Measurements from ENCODE around the gene ELOVL1. TPM values are rescaled to one million over a fixed set of nuclear protein-coding genes. Genes with fewer than 3 reads are reported as not detected.
"Not testable (repeated sequence)": the region's sequence is repeated elsewhere in the genome, so short reads cannot be mapped to it uniquely, and the experiment has no call there.

Gene ELOVL1
- total RNA-seq, 2 donors from 2014 or later, result 58.2 to 64.6 TPM

DNA sequence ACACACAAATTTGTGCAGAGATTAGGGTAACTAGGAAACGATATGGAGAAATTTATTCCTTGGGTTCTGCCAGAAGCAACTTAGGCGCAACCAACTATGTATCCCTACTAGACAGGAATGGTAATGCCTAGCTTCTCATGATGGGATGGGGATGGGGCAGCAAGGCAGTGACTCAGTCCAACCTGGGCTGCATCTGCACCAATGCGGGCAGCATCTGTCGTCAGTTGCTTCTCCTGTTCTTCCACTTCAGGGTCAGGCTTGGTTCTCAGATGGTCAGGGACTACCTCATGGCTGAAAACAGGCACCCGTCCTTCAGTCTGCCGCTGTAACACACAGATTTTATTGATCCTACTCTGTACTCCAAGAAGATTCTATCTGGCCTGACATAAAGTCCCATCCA, 18.9 kb upstream of the ELOVL1 start:
- no peak for DNase-seq (ENCODE audit: low spot score)
- intact Hi-C loops (cut with DNase I), result no loop called here

GRCh38 chr1:43383449-43383848, 15.6 kb upstream of the ELOVL1 start:
- intact Hi-C loops (cut with DNase I), result no loop called here
- DNase-seq (ENCODE audit: low spot score), result no peak

DNA sequence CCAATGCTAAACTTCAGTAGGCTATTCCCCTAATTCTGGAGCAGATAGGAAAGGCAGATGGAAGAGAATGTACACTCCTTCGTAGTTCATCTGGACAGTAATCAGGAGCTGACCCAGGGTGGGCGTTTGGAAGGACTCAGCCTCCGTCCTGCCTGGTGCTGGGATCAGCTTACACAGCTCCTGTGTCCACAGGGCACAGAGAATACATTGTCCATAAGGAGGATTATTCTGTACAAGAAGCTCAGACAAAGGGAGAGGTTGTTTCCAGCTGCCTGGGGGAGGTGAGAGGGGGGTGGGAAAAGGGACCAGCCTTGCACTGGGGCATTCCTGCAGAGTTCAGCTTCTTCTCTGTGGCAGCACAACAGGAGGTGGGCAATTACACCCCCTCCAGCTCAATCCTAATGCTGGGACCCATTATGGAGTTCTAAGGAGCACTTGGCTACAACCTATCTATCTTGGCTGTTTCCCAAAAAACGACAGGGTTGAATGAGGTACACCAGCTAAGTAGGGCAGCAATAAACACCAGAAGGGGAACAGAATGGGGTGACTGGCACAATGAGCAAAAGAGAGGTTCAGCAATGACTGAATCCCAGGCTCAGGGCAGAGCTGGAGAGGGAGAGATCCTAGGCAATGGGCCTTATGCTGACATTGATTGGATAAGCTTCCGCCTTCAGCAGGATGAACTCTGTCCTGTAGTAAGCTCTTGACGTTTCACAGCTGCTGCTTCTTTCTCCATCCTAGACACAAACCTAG, 14.4 kb upstream of the ELOVL1 start:
- DNase-seq (ENCODE audit: low spot score), result no peak
- intact Hi-C loops (cut with DNase I), result no loop called here

DNA sequence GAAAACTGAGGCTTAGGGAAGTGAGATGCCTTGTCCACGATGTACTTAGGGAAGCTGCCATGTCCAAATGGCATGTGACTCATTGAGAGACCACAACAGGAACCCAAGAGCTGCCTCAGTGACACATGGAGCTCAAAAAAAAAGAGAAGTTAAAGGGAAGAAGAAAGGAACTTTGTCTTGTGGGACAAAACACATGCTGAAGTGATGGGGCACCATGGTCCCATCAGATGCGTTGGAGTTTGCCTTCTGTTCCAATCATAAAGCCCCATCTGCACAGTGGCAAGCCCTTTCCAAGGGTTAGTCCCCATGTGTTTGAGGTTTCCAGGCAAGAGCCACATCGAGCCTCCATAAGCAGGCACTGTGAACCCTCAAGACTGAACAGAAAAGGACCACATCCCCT, 13.8 kb upstream of the ELOVL1 start:
- DNase-seq (ENCODE audit: low spot score), result no peak
- intact Hi-C loops (cut with DNase I), result no loop called here

DNA sequence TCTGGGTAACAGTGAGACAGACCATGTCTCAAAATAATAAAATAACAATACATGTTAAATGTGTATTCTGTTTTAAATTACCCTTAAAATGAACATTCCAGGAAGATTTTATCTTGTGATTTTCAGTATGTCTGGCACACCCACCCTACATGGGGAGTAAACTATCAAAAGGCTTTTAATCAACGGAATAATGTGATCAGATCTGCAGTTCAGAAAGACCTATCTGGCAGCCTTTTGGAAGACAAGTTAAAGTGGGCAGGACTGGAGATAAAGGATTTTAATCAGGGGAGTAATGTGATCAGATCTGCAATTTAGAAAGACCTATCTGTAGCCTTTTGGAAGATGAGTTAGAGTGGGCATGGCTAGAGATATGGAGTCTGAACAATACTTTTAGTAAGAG, 11.7 kb upstream of the ELOVL1 start:
- no peak for DNase-seq (ENCODE audit: low spot score)

DNA sequence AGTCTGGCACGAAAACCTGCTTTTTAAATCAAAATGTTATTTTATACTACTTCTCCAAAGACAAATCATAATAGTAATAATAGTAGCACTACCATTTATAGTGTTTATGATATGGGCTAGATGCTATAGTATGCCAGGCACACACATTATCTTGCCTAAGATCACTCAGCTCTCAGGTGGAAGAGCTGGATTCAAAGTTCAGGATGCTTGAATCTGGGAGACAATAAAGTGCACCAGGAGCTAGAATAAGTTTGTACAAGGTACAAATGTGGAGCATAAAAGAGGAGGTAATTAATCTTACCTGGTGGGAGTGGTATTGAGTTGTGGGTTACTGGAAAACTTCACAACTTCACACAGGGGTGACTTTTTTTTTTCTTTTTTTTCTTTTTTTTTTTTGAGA, 10.0 kb upstream of the ELOVL1 start:
- no peak for DNase-seq (ENCODE audit: low spot score)

More for the DNA sequence above, 11.7 kb upstream of the ELOVL1 start:
- intact Hi-C loops (cut with DNase I), result no loop called here

DNA sequence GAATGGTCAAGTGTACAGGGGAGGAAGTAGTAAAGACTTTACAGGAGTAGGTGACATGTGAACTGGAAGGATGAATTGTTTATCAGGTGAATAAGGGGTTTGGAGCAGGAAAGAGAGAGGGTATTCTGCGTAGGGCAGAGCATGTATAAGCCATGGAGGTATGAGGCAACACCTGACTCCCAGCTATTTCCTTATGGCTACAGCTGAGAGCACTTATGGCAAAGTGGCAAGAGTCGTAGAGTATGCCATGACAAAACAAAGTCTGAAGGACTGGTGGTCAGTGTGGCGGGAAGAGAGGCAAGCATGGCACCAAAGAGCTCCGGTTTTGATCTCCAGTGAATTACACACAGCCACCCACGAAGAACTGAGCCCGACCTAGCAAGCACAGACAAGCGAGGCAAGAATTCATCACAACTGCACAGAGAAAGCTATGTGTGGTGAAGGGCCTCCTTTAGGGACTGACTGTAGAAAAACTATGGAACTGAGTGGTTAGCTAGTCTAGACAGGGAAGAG, 9.0 kb upstream of the ELOVL1 start:
- no peak for DNase-seq (ENCODE audit: low spot score)
- intact Hi-C loops (cut with DNase I), result no loop called here

More for the DNA sequence above, 10.0 kb upstream of the ELOVL1 start:
- intact Hi-C loops (cut with DNase I), result no loop called here

GRCh38 chr1:43373066-43373940, 5.5 kb upstream of the ELOVL1 start:
- no peak for DNase-seq (ENCODE audit: low spot score)
- intact Hi-C loops (cut with DNase I), result no loop called here

GRCh38 chr1:43372172-43372571, 4.4 kb upstream of the ELOVL1 start:
- intact Hi-C loops (cut with DNase I), result no loop called here
- no peak for DNase-seq (ENCODE audit: low spot score)

DNA sequence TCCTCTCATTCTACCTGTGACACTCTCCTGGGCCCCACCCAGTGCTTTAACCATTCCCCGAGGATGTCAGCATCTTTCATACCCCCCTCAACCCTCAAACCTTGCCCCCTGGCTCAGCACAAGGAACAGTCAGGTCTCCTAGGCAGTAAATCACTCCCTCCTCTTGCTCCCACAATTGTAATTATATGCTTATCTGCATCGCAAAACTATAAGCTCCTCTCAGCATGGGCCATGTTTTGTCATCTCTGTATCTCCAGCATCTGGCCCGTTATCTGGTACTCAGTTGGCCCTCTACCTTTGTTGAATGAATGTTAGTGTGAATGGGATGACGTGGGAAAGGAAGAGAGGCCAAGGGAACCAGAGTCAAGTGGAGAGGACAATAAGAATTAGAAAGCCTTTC, 2.8 kb upstream of the ELOVL1 start:
- intact Hi-C loops (cut with DNase I), result no loop called here

GRCh38 chr1:43369779-43370178, 2.0 kb upstream of the ELOVL1 start:
- intact Hi-C loops (cut with DNase I); DNase-seq (ENCODE audit: low spot score): not testable (repeated sequence)

More for the DNA sequence above, 2.8 kb upstream of the ELOVL1 start:
- DNase-seq (ENCODE audit: low spot score), result no peak

GRCh38 chr1:43368646-43369020, 822 bp upstream of the ELOVL1 start:
- no peak for DNase-seq (ENCODE audit: low spot score)
- intact Hi-C loops (cut with DNase I), result no loop called here

DNA sequence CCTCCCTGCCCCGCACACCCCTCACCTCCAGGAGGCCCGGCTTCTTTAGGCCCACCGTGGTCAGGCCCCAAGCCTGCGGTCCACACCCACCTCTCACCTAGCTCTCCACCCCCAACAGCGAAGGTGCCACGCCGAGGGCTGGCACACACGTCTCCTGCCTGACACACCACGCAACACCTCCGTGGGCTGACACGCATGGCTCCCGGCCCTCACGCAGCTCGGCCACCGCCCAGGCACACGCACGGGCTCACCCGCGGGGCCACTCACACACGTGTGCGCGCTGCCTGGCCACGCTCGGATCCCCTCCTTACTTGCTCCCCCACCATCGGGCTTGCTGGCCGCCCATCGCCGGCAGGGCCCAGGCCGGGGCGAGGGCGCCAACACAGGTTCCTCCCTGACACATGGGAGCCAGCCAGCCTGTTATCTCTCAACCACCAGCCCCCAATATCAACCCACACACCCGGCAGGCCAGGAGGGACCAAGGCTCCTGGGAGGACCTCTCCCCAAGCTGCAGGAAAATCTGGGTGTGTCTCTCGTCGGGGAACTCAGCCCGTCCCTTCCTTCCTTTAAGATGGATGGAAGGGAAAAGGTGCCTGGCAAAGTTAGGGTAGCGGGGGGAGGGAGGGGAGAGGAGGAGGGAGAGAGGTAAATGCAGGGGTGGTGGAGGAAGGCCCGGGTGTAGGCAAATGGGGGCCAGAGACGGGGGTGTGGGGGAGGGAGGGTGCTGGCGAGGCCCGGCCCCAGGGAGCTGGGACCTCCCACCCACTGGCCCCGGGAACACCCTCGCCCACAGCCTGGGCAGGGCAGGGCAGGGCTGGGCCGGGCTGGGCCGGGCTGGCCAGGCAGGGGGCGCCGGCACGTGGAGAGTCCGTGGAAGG, 546 bp downstream of the ELOVL1 start:
- no peak for DNase-seq (ENCODE audit: low spot score)
- intact Hi-C loops (cut with DNase I), result no loop called here

DNA sequence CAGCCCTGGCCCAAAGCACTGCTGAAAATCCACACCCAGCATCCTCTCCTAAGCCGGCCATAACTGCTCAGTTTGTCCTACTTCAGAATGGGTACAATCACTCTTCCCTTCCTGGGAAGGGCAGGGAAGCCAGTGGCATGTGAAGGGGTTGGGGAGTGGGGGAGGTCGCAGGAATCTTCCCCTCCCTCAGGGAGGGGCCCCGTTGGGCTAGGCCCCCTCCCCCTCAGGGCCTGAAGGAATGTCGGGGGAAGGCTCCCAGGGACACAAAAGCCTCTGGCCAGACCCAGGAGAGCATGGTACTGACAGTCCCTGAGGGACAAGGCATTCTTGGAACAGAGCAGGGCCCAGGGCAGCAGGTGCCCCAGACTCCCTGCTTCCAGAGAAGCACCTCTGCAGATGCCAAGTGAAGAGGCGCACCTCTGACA, 1.2 kb downstream of the ELOVL1 start:
- no peak for DNase-seq (ENCODE audit: low spot score)
- intact Hi-C loops (cut with DNase I), result no loop called here

GRCh38 chr1:43366179-43366578, 1.6 kb downstream of the ELOVL1 start:
- DNase-seq (ENCODE audit: low spot score), result no peak
- intact Hi-C loops (cut with DNase I), result no loop called here

- intact Hi-C loops (cut with DNase I), result no loop called here
- no peak for DNase-seq (ENCODE audit: low spot score)
These were observed 2.1 kb downstream of the ELOVL1 start for GRCh38 chr1:43365678-43366077.

GRCh38 chr1:43363935-43364525, 3.8 kb downstream of the ELOVL1 start:
- intact Hi-C loops (cut with DNase I), result no loop called here
- no peak for DNase-seq (ENCODE audit: low spot score)

DNA sequence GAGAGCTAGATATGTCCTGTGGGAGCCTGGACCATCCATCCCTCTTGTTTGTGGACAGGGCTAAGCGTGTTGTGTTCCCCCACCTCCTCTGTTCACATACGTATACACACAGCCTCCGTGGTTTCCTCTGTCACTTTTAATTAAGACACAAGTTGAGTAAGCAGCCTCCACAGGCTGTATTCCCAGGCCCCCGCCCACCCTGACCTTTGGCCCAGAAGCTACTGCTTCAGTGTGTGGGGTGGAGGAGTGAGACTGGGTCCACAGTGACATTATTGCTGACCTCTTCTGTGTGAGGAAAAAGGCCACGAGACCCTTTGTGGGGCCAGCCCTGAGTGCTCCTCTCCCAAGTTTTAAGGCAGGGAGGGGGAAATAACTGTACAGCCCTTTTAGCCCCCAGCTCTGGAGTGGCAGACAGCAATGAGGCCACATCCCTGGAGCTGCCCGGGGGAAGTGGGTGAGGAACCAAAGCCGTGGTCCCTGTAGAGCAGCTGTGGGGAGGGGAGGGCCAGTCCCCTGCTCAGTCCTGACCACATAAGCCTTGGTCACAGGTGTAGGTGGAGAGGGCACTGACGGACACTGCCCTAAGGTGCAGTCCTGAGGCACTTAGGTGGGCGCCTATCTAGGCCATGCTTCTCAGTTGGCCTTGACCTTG, 4.4 kb downstream of the ELOVL1 start:
- intact Hi-C loops (cut with DNase I), result no loop called here
- DNase-seq (ENCODE audit: low spot score), result no peak

GRCh38 chr1:43360616-43361015, 7.2 kb downstream of the ELOVL1 start:
- no peak for DNase-seq (ENCODE audit: low spot score)
- intact Hi-C loops (cut with DNase I), result no loop called here

Data from posterior vena cava (tissue), 2 donors.